Calu3 (cell line): Measurements from ENCODE around the gene FRMPD4. TPM values are rescaled to one million over a fixed set of nuclear protein-coding genes. Genes with fewer than 3 reads are reported as not detected.

Experiments used
- BruUV-seq: library from RNA; stranded (reverse); fragments of 400-500 nt; replicated peaks from 2 replicates; lab custom pipeline; 2021; lab: Mats Ljungman, UMichigan
- CTCF ChIA-PET: fragments of 300-600 bp; sonication (Branson Sonifier 250); formaldehyde crosslinking; loops from one replicate; lab custom pipeline; 2022; ENCODE audit warnings: antibody characterized with exemption; lab: Charles Lee
- DNase-seq: peaks from one replicate; pipeline ENCODE4 v3.0.0; 2022
- H3K27ac Mint-ChIP-seq: one replicate; pipeline ENCODE4 v1.8.0; 2022; ENCODE audit warnings: mixed read lengths; ENCODE audit not compliant: unreplicated experiment
- H3K27me3 Mint-ChIP-seq: one replicate; pipeline ENCODE4 v1.8.0; 2022; ENCODE audit warnings: mixed read lengths; ENCODE audit not compliant: unreplicated experiment
- H3K36me3 Mint-ChIP-seq: one replicate; pipeline ENCODE4 v1.8.0; 2022; ENCODE audit warnings: mild to moderate bottlenecking, moderate library complexity, mixed read lengths; ENCODE audit not compliant: insufficient read depth, unreplicated experiment
- H3K4me1 Mint-ChIP-seq: one replicate; pipeline ENCODE4 v1.8.0; 2022; ENCODE audit warnings: mild to moderate bottlenecking, low read depth, mixed read lengths; ENCODE audit not compliant: unreplicated experiment
- H3K4me3 Mint-ChIP-seq: one replicate; pipeline ENCODE4 v1.8.0; 2022; ENCODE audit warnings: mild to moderate bottlenecking, low read depth, moderate library complexity, mixed read lengths; ENCODE audit not compliant: unreplicated experiment
- H3K9me3 Mint-ChIP-seq: one replicate; pipeline ENCODE4 v1.8.0; 2022; ENCODE audit warnings: low read depth, mixed read lengths; ENCODE audit not compliant: unreplicated experiment
- intact Hi-C: fragments of 100-400 bp; cut with micrococcal nuclease; formaldehyde crosslinking; loops from one replicate; pipeline ENCODE4 v1.10.0; 2022; ENCODE audit not compliant: unreplicated experiment
- total RNA-seq: library from RNA; stranded (reverse); gene quantifications from 2 replicates; pipeline ENCODE4 v1.2.3, GENCODE V29; 2022
- TF ChIP-seq, protein P1 (sequence below): fragments of 200-600 bp; IDR thresholded peaks from one replicate; pipeline ENCODE4 v1.8.0; 2022; ENCODE audit warnings: antibody characterized with exemption; ENCODE audit not compliant: unreplicated experiment

Gene FRMPD4
- total RNA-seq, 1 experiment from 2014 or later, result not detected

DNA sequence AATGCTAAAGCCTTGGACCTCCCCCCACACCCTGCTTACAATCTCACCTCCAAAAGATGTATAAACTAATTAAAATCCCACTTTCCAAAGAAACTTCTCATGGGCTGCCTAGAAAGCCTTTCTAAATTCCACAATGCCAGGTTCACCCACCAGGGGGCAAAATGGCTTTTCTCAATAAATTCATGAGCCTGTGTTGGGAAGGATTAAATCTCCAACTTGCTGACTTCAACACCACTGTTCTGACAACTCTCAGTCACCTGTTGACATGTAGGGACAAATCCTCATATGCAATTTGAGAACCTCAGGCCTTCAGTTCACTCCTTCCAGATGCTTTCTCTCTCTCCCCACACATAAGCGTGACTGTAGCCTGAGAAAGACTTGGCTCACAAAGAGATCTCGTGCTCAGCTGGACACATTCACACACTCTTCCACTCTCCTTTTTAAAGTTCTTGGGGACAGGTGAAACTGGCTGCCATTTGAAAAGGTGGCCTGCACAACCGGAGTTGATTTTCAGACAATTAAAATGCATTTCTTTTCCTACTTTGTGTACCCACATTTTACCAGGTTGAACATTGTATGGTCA, 564.3 kb downstream of the FRMPD4 start:
- no peaks in the 10 kb centered on the region for H3K9me3 Mint-ChIP-seq
- no peaks in the 10 kb centered on the region for H3K4me1 Mint-ChIP-seq
- peaks cover 15% of the 10 kb centered on the region for H3K27me3 Mint-ChIP-seq
- H3K4me3 Mint-ChIP-seq, result no peak overlapping the region
- TF ChIP-seq, protein P1, sequence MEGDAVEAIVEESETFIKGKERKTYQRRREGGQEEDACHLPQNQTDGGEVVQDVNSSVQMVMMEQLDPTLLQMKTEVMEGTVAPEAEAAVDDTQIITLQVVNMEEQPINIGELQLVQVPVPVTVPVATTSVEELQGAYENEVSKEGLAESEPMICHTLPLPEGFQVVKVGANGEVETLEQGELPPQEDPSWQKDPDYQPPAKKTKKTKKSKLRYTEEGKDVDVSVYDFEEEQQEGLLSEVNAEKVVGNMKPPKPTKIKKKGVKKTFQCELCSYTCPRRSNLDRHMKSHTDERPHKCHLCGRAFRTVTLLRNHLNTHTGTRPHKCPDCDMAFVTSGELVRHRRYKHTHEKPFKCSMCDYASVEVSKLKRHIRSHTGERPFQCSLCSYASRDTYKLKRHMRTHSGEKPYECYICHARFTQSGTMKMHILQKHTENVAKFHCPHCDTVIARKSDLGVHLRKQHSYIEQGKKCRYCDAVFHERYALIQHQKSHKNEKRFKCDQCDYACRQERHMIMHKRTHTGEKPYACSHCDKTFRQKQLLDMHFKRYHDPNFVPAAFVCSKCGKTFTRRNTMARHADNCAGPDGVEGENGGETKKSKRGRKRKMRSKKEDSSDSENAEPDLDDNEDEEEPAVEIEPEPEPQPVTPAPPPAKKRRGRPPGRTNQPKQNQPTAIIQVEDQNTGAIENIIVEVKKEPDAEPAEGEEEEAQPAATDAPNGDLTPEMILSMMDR, result peak; percentile 46
- CTCF ChIA-PET, result interaction anchor here (2.3 kb wide), 1 partner anchor 69 kb away, joined by 17 read pairs; no protein-coding TSS in a partner anchor
- peak; percentile 56 for DNase-seq
- H3K36me3 Mint-ChIP-seq, result no peaks in the 10 kb centered on the region
- no peak overlapping the region for H3K27ac Mint-ChIP-seq
- intact Hi-C loops, result loop anchor here (1.0 to 10.0 kb wide), 5 partner anchors 68 to 1168 kb away; no protein-coding TSS in a partner anchor
- BruUV-seq, result no TSS peak

- no TSS peak for BruUV-seq
- Mint-ChIP-seq H3K4me1 (no peaks in the 10 kb centered on the region), H3K36me3 (no peaks in the 10 kb centered on the region), H3K4me3 (no peak overlapping the region), H3K27ac (no peak overlapping the region), H3K27me3 (peaks cover 23% of the 10 kb centered on the region), H3K9me3 (no peaks in the 10 kb centered on the region)
- CTCF ChIA-PET, result no interaction called here
- TF ChIP-seq, protein P1, result no peak
- intact Hi-C loops, result loop anchor here (5.0 to 10.0 kb wide), 3 partner anchors 140 to 1170 kb away; no protein-coding TSS in a partner anchor
- no peak for DNase-seq
These were observed 566.4 kb downstream of the FRMPD4 start for GRCh38 chrX:12704706-12705105.

GRCh38 chrX:12709047-12709446, 570.8 kb downstream of the FRMPD4 start:
- DNase-seq, result no peak

DNA sequence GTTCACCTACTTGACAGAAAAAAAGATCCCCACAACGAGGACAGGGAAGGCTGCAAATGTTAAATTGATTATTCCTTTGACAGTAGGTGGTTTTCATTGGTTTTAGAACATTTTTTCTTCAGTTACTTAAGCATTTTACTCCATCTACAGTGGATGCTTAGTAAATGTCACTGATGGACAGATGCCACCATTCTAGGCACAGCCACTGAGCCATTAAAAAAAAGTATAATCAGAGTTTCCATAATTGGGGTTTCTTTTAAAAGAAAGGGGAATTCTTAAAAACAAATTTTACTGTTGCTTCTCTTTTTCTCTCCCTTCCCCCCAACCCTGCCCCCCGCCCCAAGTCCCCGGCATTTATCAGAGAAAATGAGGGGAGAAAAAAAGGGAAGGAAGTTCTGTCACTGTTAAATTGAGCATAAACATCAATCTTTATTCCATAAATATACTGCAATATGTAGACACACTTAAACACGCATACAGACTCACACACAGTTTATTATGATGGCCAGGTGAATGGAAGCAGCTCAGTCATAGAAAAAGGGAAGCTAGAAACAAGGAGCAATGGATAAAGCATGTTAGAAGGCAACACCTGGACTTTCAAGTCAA, 573.3 kb downstream of the FRMPD4 start:
- no TSS peak for BruUV-seq
- TF ChIP-seq, protein P1, result no peak
- Mint-ChIP-seq H3K27me3 (peaks cover 34% of the 10 kb centered on the region), H3K4me3 (no peak overlapping the region), H3K36me3 (no peaks in the 10 kb centered on the region), H3K9me3 (no peaks in the 10 kb centered on the region), H3K27ac (no peak overlapping the region), H3K4me1 (no peaks in the 10 kb centered on the region)
- CTCF ChIA-PET, result no interaction called here
- DNase-seq, result no peak
- intact Hi-C loops, result no loop called here

More at GRCh38 chrX:12709047-12709446, 570.8 kb downstream of the FRMPD4 start:
- intact Hi-C loops, result loop anchor here (10.0 kb wide), 2 partner anchors 144 to 1174 kb away; no protein-coding TSS in a partner anchor
- H3K36me3 Mint-ChIP-seq, result no peaks in the 10 kb centered on the region
- no peaks in the 10 kb centered on the region for H3K4me1 Mint-ChIP-seq
- CTCF ChIA-PET, result no interaction called here
- no TSS peak for BruUV-seq
- no peak overlapping the region for H3K4me3 Mint-ChIP-seq
- peaks cover 28% of the 10 kb centered on the region for H3K27me3 Mint-ChIP-seq
- no peaks in the 10 kb centered on the region for H3K9me3 Mint-ChIP-seq
- TF ChIP-seq, protein P1, result no peak
- H3K27ac Mint-ChIP-seq, result no peak overlapping the region
